GM06990 (cell line): ENCODE measurements around the gene SNCAIP.

Source experiments
- DNase-seq: peaks from one replicate; pipeline ENCODE4 v3.0.0-alpha.2; 2011; ENCODE audit not compliant: insufficient read length; ENCODE audit errors: extremely low read depth
- H3K27me3 ChIP-seq: replicated peaks from 2 replicates; pipeline ENCODE4 v1.6.0; 2011; ENCODE audit warnings: low read length; ENCODE audit not compliant: control insufficient read depth, insufficient read depth
- H3K36me3 ChIP-seq: 2 replicates; pipeline ENCODE4 v1.5.1; 2011; ENCODE audit warnings: low read length; ENCODE audit not compliant: control insufficient read depth, insufficient read depth
- H3K4me3 ChIP-seq: replicated peaks from 2 replicates; pipeline ENCODE4 v1.5.1; 2011; ENCODE audit warnings: low read depth, mild to moderate bottlenecking, control low read depth, low read length
- CTCF ChIP-seq: IDR thresholded peaks from 2 replicates; pipeline ENCODE4 v1.5.1; 2011; ENCODE audit warnings: low read length, control low read depth, mild to moderate bottlenecking, inconsistent platforms; ENCODE audit not compliant: insufficient read depth, poor library complexity, severe bottlenecking

SNCAIP gene

GRCh38 chr5:122412966-122413365 is 100.9 kb downstream of the SNCAIP start:
- no peaks in the 10 kb centered on the region for H3K36me3 ChIP-seq

GRCh38 chr5:122413722-122414121 is 101.7 kb downstream of the SNCAIP start:
- DNase-seq, result peak; percentile 33
- H3K27me3 ChIP-seq, result no peaks in the 10 kb centered on the region
- no peak for TF ChIP-seq CTCF
- no peaks in the 10 kb centered on the region for H3K36me3 ChIP-seq
- no peak overlapping the region for H3K4me3 ChIP-seq

More at GRCh38 chr5:122412966-122413365, 100.9 kb downstream of the SNCAIP start:
- DNase-seq, result no peak
- no peaks in the 10 kb centered on the region for H3K27me3 ChIP-seq
- no peak overlapping the region for H3K4me3 ChIP-seq
- no peak for TF ChIP-seq CTCF

- Histone ChIP-seq H3K27me3 (no peaks in the 10 kb centered on the region), H3K36me3 (no peaks in the 10 kb centered on the region), H3K4me3 (no peak overlapping the region)
- DNase-seq, result peak; percentile 20
- peak; percentile 75 for TF ChIP-seq CTCF
Measured at GRCh38 chr5:122415030-122415800, 103.2 kb downstream of the SNCAIP start.

GRCh38 chr5:122415801-122416120 is 103.7 kb downstream of the SNCAIP start:
- Histone ChIP-seq H3K27me3 (no peaks in the 10 kb centered on the region), H3K4me3 (no peak overlapping the region), H3K36me3 (no peaks in the 10 kb centered on the region)
- no peak for TF ChIP-seq CTCF
- DNase-seq, result no peak

GRCh38 chr5:122419142-122419894 is 107.3 kb downstream of the SNCAIP start:
- Histone ChIP-seq H3K4me3 (no peak overlapping the region), H3K27me3 (no peaks in the 10 kb centered on the region), H3K36me3 (no peaks in the 10 kb centered on the region)
- DNase-seq, result no peak
- TF ChIP-seq CTCF, result no peak
